Fibroblast of peridontal ligament (primary cell): ENCODE measurements around the gene KICS2.

Experiments
- DNase-seq: peaks from one replicate; pipeline ENCODE4 v3.0.0-alpha.2; 2010; ENCODE audit errors: extremely low read depth

The KICS2 gene

GRCh38 chr12:64173456-64173855 lies 48.6 kb downstream of the KICS2 start:
- DNase-seq: no peak
